Liver (tissue), 9 donors: ENCODE data around the gene SPOUT1. TPM values are rescaled to one million over a fixed set of nuclear protein-coding genes. Genes with fewer than 3 reads are reported as not detected.
A peak's percentile ranks its signal among the peaks of the same experiment; 100 is the strongest.

Experiments used
- DNase-seq: peaks from one replicate; pipeline ENCODE4 v3.0.0-alpha.2; 2017; ENCODE audit warnings: low spot score
- H3K27ac ChIP-seq, 2 donors: one replicate each; pipeline ENCODE4 v1.7.0; 2013; ENCODE audit warnings: inconsistent platforms in 2 of 2, low read length in 2 of 2, control low read depth in 1 of 2, low read depth in 1 of 2, mild to moderate bottlenecking in 1 of 2
- H3K27me3 ChIP-seq, 4 donors: one replicate each; pipeline versions ENCODE4 v1.6.1 to v1.7.0; 2013; ENCODE audit warnings: low read length in 3 of 4, inconsistent platforms in 1 of 4, mild to moderate bottlenecking in 1 of 4, moderate library complexity in 1 of 4; ENCODE audit not compliant: control insufficient read depth in 4 of 4, insufficient read depth in 4 of 4
- H3K36me3 ChIP-seq, 4 donors: one replicate each; pipeline versions ENCODE4 v1.6.1 to v1.7.0; 2013; ENCODE audit warnings: low read length in 3 of 4, mild to moderate bottlenecking in 3 of 4, low read depth in 1 of 4, moderate library complexity in 1 of 4; ENCODE audit not compliant: control insufficient read depth in 4 of 4, insufficient read depth in 3 of 4
- H3K4me1 ChIP-seq, 4 donors: one replicate each; pipeline versions ENCODE4 v1.6.1 to v1.7.0; 2013; ENCODE audit warnings: low read length in 3 of 4, mild to moderate bottlenecking in 3 of 4, moderate library complexity in 1 of 4; ENCODE audit not compliant: control insufficient read depth in 4 of 4, insufficient read depth in 4 of 4
- H3K4me3 ChIP-seq, 3 donors: one replicate each; pipeline versions ENCODE4 v1.6.1 to v1.7.0; 2013; ENCODE audit warnings: low read length in 3 of 3, control low read depth in 1 of 3, low read depth in 1 of 3, mild to moderate bottlenecking in 1 of 3
- H3K9ac ChIP-seq, 2 donors: one replicate each; pipeline ENCODE4 v1.7.0; 2013; ENCODE audit warnings: low read length in 2 of 2, mild to moderate bottlenecking in 2 of 2, moderate library complexity in 2 of 2, control low read depth in 1 of 2, low read depth in 1 of 2
- H3K9me3 ChIP-seq, 4 donors: one replicate each; pipeline versions ENCODE4 v1.6.1 to v1.7.0; 2013; ENCODE audit warnings: low read length in 3 of 4; ENCODE audit not compliant: control insufficient read depth in 4 of 4
- ATF3 ChIP-seq: IDR thresholded peaks from 2 replicates; pipeline ENCODE4 v1.6.1; 2016; ENCODE audit warnings: antibody characterized with exemption
- CTCF ChIP-seq: fragments of 150-350 bp; IDR thresholded peaks from 2 replicates; pipeline ENCODE4 v1.5.1; 2017; ENCODE audit warnings: improper control_type of control experiment, low read depth, low read length; ENCODE audit not compliant: missing input control
- FOXA1 ChIP-seq: IDR thresholded peaks from 2 replicates; pipeline ENCODE4 v1.6.1; 2016; ENCODE audit warnings: antibody characterized with exemption
- FOXA2 ChIP-seq: IDR thresholded peaks from 2 replicates; pipeline ENCODE4 v1.6.1; 2016; ENCODE audit warnings: antibody characterized with exemption
- GABPA ChIP-seq, 2 donors: IDR thresholded peaks in 1 of 2; conservative IDR thresholded peaks in 1 of 2; 2 replicates each; pipeline ENCODE4 v1.6.1; 2016; ENCODE audit warnings: antibody characterized with exemption in 2 of 2, mild to moderate bottlenecking in 1 of 2, moderate library complexity in 1 of 2
- HNF4G ChIP-seq: IDR thresholded peaks from 2 replicates; pipeline ENCODE4 v1.6.1; 2016; ENCODE audit warnings: antibody characterized with exemption
- JUND ChIP-seq, 2 donors: IDR thresholded peaks; 2 replicates each; pipeline ENCODE4 v1.6.1; 2016; ENCODE audit warnings: antibody characterized with exemption in 2 of 2
- MAX ChIP-seq: IDR thresholded peaks from 2 replicates; pipeline ENCODE4 v1.6.1; 2016; ENCODE audit warnings: antibody characterized with exemption
- NR2F2 ChIP-seq: IDR thresholded peaks from 2 replicates; pipeline ENCODE4 v1.6.1; 2016; ENCODE audit warnings: antibody characterized with exemption
- RAD21 ChIP-seq, 2 donors: IDR thresholded peaks; 2 replicates each; pipeline ENCODE4 v1.6.1; 2016; ENCODE audit warnings: antibody characterized with exemption in 2 of 2, mild to moderate bottlenecking in 2 of 2
- REST ChIP-seq: IDR thresholded peaks from 2 replicates; pipeline ENCODE4 v1.6.1; 2016; ENCODE audit warnings: antibody characterized with exemption, mild to moderate bottlenecking
- RXRA ChIP-seq, 2 donors: IDR thresholded peaks; 2 replicates each; pipeline ENCODE4 v1.6.1; 2017 to 2018; ENCODE audit warnings: antibody characterized with exemption in 2 of 2, mild to moderate bottlenecking in 1 of 2
- SP1 ChIP-seq: IDR thresholded peaks from 2 replicates; pipeline ENCODE4 v1.6.1; 2018; ENCODE audit warnings: antibody characterized with exemption, mild to moderate bottlenecking
- TAF1 ChIP-seq: conservative IDR thresholded peaks from 2 replicates; pipeline ENCODE4 v1.6.1; 2016; ENCODE audit warnings: antibody characterized with exemption, mild to moderate bottlenecking
- YY1 ChIP-seq: IDR thresholded peaks from 2 replicates; pipeline ENCODE4 v1.6.1; 2016; ENCODE audit warnings: antibody characterized with exemption, mild to moderate bottlenecking
- ZBTB33 ChIP-seq: IDR thresholded peaks from 2 replicates; pipeline ENCODE4 v1.6.1; 2016; ENCODE audit warnings: antibody characterized with exemption
- WGBS: extraction: QIAGEN DNeasy Blood & Tissue Kit; methylation state at CpG from one replicate; pipeline ENCODE4 v1.1.7; 2013; 5-methylcytosine and 5-hydroxymethylcytosine counted together
- polyA plus RNA-seq, 2 donors: library from polyadenylated mRNA; stranded (reverse) in 1 of 2; unstranded in 1 of 2; fragments of 200-250 nt in 1 of 2; fragments of >200 nt in 1 of 2; fragmentation: Nextera tagmentation in 1 of 2; extraction: Ambion mirVana in 1 of 2; gene quantifications; one replicate each; pipeline versions ENCODE4 v1.2.1 to v1.2.3, GENCODE V29; 2013 to 2015
- total RNA-seq, 2 donors: library from RNA; depleted of rRNA; stranded (reverse); fragments of >200 nt; gene quantifications; one replicate each; pipeline ENCODE4 v1.2.3, GENCODE V29; 2014
- donor health status: healthy.
- donor health status: healthy.
- donor health status: healthy.
- donor health status: healthy.
- donor health status: healthy.

Gene SPOUT1
- total and polyA plus RNA-seq, 4 donors, result 9.0 to 30.1 (median 14.5) TPM

- WGBS, result 30% methylated on average over 6 of the region's 6 CpGs
- no peak overlapping the region for H3K9ac ChIP-seq
- no peak overlapping the region for H3K4me3 ChIP-seq
- no peaks in the 10 kb centered on the region for H3K36me3 ChIP-seq
- no peak for DNase-seq
- no peaks in the 10 kb centered on the region for H3K27me3 ChIP-seq
- peaks cover 5 to 31% (median 17%) of the 10 kb centered on the region in 4 donors for H3K4me1 ChIP-seq
- no peaks in the 10 kb centered on the region for H3K9me3 ChIP-seq
- peak overlapping the region in 1 of 2 donors; percentile 3 for H3K27ac ChIP-seq
- no peak for TF ChIP-seq JUND (IDR thresholded peaks at IDR 0.05)
- TF ChIP-seq CTCF, result no peak
- TF ChIP-seq SP1, result no peak
- TF ChIP-seq FOXA1, result no peak
- no peak for TF ChIP-seq MAX
- no peak for TF ChIP-seq REST
- no peak for TF ChIP-seq NR2F2
- TF ChIP-seq GABPA (IDR thresholded peaks at IDR 0.05 in 1 of 2, conservative IDR thresholded peaks at IDR 0.05 in 1 of 2), result no peak
- TF ChIP-seq HNF4G, result no peak
- no peak for TF ChIP-seq ATF3
Measured at GRCh38 chr9:128862401-128862851, 32.8 kb upstream of the SPOUT1 start.

GRCh38 chr9:128861501-128861900 is 31.9 kb upstream of the SPOUT1 start:
- no peak overlapping the region for H3K4me3 ChIP-seq
- WGBS, result 81% methylated on average over 6 of the region's 6 CpGs
- H3K36me3 ChIP-seq, result no peaks in the 10 kb centered on the region
- no peak overlapping the region for H3K9ac ChIP-seq
- no peaks in the 10 kb centered on the region for H3K9me3 ChIP-seq
- DNase-seq, result no peak
- no peak overlapping the region for H3K27ac ChIP-seq
- TF ChIP-seq YY1 (no peak), MAX (no peak), ATF3 (no peak), JUND (IDR thresholded peaks at IDR 0.05) (no peak), NR2F2 (no peak), GABPA (IDR thresholded peaks at IDR 0.05 in 1 of 2, conservative IDR thresholded peaks at IDR 0.05 in 1 of 2) (no peak), RAD21 (IDR thresholded peaks at IDR 0.05) (no peak), FOXA2 (no peak), RXRA (IDR thresholded peaks at IDR 0.05) (no peak), CTCF (no peak), FOXA1 (no peak), TAF1 (no peak), REST (no peak), SP1 (no peak), ZBTB33 (no peak)
- no peaks in the 10 kb centered on the region for H3K27me3 ChIP-seq
- H3K4me1 ChIP-seq, result peaks cover 5 to 31% (median 17%) of the 10 kb centered on the region in 4 donors
